Adrenal gland (tissue), 12 donors: ENCODE data around the gene AGBL1. TPM values are rescaled to one million over a fixed set of nuclear protein-coding genes. Genes with fewer than 3 reads are reported as not detected.
"Not testable (repeated sequence)": the region's sequence is repeated elsewhere in the genome, so short reads cannot be mapped to it uniquely, and the experiment has no call there.

Experiments used
- DNase-seq, 7 donors: peaks; one replicate each; pipeline ENCODE4 v3.0.0-alpha.2; 2019 to 2020
- H3K27ac ChIP-seq, 5 donors: fragments of 200-600 bp; sonication (generic) in 4 of 5; 1 replicate in 3 of 5; 2 replicates in 2 of 5; pipeline versions ENCODE4 v1.5.1 to v1.8.0; 2016 to 2020; ENCODE audit warnings: mild to moderate bottlenecking in 1 of 5
- H3K27me3 ChIP-seq: fragments of 200-600 bp; 2 replicates; pipeline ENCODE4 v1.8.0; 2021
- H3K36me3 ChIP-seq, 2 donors: fragments of 200-600 bp; replicated peaks in 1 of 2; 1 replicate in 1 of 2; 2 replicates in 1 of 2; pipeline versions ENCODE4 v1.5.1 to v1.8.0; 2018 to 2022
- H3K4me1 ChIP-seq, 2 donors: fragments of 200-600 bp; replicated peaks in 1 of 2; 1 replicate in 1 of 2; 2 replicates in 1 of 2; pipeline versions ENCODE4 v1.5.1 to v1.8.0; 2018 to 2021
- H3K4me3 ChIP-seq, 4 donors: fragments of 200-600 bp; sonication (generic) in 3 of 4; one replicate each; pipeline ENCODE4 v1.5.1; 2016 to 2018
- H3K9me3 ChIP-seq, 3 donors: fragments of 200-600 bp; sonication (generic) in 1 of 3; replicated peaks in 1 of 3; 1 replicate in 2 of 3; 2 replicates in 1 of 3; pipeline versions ENCODE4 v1.5.1 to v1.8.0; 2016 to 2021
- POLR2A ChIP-seq, 2 donors: fragments of 450-650 bp; IDR thresholded peaks; one replicate each; pipeline ENCODE4 v1.6.1; 2017; ENCODE audit warnings: antibody characterized with exemption in 2 of 2, mild to moderate bottlenecking in 2 of 2, moderate library complexity in 1 of 2
- WGBS, 4 donors: extraction: QIAGEN DNeasy Blood & Tissue Kit in 2 of 4; methylation state at CpG; one replicate each; pipeline versions ENCODE4 v1.1.5 to v1.1.7; 2013 to 2017; 5-methylcytosine and 5-hydroxymethylcytosine counted together
- intact Hi-C, 2 donors: fragments of 100-400 bp; cut with DNase I; formaldehyde crosslinking; loops; one replicate each; pipeline versions ENCODE4 v1.14.1 to v1.15.0; 2022 to 2023
- polyA plus RNA-seq, 3 donors: library from polyadenylated mRNA; stranded (reverse); fragments of 200-250 nt in 2 of 3; fragments of 350-450 nt in 1 of 3; fragmentation: Illumina TruSeq in 1 of 3; extraction: RNeasy Lipid Tissue Mini Kit (QIAGEN cat#74804) in 1 of 3; gene quantifications; one replicate each; pipeline ENCODE4 v1.2.3, GENCODE V29; 2013 to 2014
- total RNA-seq, 9 donors: library from RNA; depleted of rRNA in 4 of 9; stranded (reverse); fragments of >200 nt in 4 of 9; fragments of 120-200 nt in 1 of 9; fragmentation: NEBNext Ultra II Directional in 1 of 9; extraction: Animal tissue kit (Norgen Biotek cat#: 25700) in 1 of 9; gene quantifications; one replicate each; pipeline versions ENCODE4 v1.1.0 to v1.2.4, GENCODE V29; 2013 to 2023
- TF ChIP-seq, protein P1 (sequence below), 6 experiments: fragments of 450-650 bp in 4 of 6; fragments of 200-600 bp in 2 of 6; sonication (generic) in 1 of 6; IDR thresholded peaks; 1 replicate in 5 of 6; 2 replicates in 1 of 6; pipeline versions ENCODE4 v1.5.1 to v1.8.0; 2016 to 2021; ENCODE audit warnings: antibody characterized with exemption in 6 of 6, mild to moderate bottlenecking in 2 of 6, moderate library complexity in 1 of 6
- donor health status: healthy with polysubstance abuse.
- donor health status: Bipolar disorder and iron deficiency.
- donor health status: DM: yes; HTN: yes; CAD: no.
- donor health status: DM: no; HTN: no; CAD: no.
- donor health status: DM: no; HTN: no; CAD: no.
- donor health status: DM: yes; HTN: yes; CAD: no.

Gene AGBL1
- total and polyA plus RNA-seq, 12 donors = 0.04 to 0.07 (median 0.06) TPM; not detected in 9

DNA sequence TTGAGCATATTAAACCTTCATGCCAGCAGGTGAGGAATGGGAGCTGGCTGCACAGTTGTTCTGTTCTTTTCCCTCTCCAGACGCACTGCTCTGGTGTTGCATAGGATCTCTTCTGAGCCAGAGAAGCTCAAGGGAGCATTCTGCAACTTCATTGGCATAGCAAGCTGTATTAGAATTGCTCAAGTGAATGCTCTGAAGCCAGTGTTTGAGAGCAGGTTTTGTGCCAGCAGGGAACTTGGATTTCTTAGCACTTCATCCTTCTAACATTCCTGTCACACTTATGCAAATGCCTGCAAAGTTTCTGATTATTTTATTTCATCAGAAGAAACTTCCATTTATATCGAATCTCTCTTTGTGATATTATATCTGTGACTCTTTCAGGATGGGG is 366.6 kb downstream of the AGBL1 start:
- Histone ChIP-seq H3K27me3 (no peaks in the 10 kb centered on the region), H3K27ac (no peak overlapping the region), H3K4me1 (no peaks in the 10 kb centered on the region), H3K9me3 (no peaks in the 10 kb centered on the region), H3K4me3 (no peak overlapping the region), H3K36me3 (no peaks in the 10 kb centered on the region)
- no peak for DNase-seq
- WGBS, 4 donors = 46 to 60% (median 58%) methylated on average over 2 of the region's 2 CpGs
- no peak for TF ChIP-seq POLR2A (IDR thresholded peaks at IDR 0.05)
- TF ChIP-seq, protein P1, sequence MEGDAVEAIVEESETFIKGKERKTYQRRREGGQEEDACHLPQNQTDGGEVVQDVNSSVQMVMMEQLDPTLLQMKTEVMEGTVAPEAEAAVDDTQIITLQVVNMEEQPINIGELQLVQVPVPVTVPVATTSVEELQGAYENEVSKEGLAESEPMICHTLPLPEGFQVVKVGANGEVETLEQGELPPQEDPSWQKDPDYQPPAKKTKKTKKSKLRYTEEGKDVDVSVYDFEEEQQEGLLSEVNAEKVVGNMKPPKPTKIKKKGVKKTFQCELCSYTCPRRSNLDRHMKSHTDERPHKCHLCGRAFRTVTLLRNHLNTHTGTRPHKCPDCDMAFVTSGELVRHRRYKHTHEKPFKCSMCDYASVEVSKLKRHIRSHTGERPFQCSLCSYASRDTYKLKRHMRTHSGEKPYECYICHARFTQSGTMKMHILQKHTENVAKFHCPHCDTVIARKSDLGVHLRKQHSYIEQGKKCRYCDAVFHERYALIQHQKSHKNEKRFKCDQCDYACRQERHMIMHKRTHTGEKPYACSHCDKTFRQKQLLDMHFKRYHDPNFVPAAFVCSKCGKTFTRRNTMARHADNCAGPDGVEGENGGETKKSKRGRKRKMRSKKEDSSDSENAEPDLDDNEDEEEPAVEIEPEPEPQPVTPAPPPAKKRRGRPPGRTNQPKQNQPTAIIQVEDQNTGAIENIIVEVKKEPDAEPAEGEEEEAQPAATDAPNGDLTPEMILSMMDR (IDR thresholded peaks at IDR 0.05) = no peak
- intact Hi-C loops = no loop called here

DNA sequence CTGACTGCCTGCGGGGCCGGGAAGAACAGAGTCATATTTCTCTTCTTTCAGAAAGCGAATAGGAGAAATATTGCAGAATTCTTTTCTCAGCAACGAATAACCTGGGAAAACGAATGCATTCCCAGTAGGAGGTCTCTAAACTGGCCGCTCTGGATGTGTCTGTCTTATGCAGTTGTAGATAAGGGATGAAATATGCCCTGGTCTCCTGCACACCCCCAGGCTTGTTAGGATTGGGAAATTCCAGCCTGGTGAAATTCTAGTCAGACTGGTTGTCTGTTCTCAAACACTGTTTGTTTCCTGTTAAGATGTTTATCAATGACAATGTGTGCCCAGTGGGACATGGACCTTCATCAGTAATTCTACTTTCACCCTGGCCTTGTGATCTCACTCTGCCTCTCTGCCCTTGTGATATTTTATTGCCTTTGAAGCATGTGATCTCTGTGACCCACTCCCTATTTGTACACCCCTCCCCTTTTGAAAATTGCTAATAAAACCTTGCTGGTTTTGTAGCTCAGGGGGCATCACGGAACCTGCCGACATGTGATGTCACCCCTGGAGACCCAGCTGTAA is 385.9 kb downstream of the AGBL1 start:
- DNase-seq, H3K4me1 ChIP-seq, H3K9me3 ChIP-seq, H3K4me3 ChIP-seq, H3K36me3 ChIP-seq, H3K27ac ChIP-seq, H3K27me3 ChIP-seq, intact Hi-C loops: not testable (repeated sequence)
- 62 to 75% (median 70%) methylated on average over 8 of the region's 8 CpGs for WGBS, 4 donors

DNA sequence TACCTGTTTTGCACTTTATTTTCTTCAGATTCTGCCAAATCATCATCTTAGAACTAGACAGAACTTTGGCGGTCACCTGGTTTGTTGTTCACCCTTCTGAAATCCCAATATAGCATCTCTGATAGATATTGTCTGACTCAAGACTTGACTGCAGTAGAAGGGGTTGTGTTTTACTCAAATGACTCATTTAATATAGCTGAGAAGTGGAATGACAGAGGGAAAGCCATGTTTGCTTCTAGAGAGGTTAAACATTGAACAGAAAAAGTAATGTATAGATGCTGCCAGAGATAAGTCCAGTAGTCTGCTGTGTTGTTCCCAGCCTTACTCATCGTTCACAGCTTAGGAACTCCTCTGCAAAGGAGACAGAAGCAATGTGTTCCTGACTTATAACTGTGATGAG is 402.0 kb downstream of the AGBL1 start:
- no peaks in the 10 kb centered on the region for H3K27me3 ChIP-seq
- H3K4me3 ChIP-seq = no peak overlapping the region
- no peak for DNase-seq
- no peak overlapping the region for H3K27ac ChIP-seq
- H3K9me3 ChIP-seq = no peaks in the 10 kb centered on the region
- H3K36me3 ChIP-seq = no peaks in the 10 kb centered on the region
- intact Hi-C loops = no loop called here
- H3K4me1 ChIP-seq = no peaks in the 10 kb centered on the region
- no peak for TF ChIP-seq POLR2A (IDR thresholded peaks at IDR 0.05)
- TF ChIP-seq, protein P1 (IDR thresholded peaks at IDR 0.05) = no peak
- 50 to 74% (median 65%) methylated on average over 2 of the region's 2 CpGs for WGBS, 4 donors

DNA sequence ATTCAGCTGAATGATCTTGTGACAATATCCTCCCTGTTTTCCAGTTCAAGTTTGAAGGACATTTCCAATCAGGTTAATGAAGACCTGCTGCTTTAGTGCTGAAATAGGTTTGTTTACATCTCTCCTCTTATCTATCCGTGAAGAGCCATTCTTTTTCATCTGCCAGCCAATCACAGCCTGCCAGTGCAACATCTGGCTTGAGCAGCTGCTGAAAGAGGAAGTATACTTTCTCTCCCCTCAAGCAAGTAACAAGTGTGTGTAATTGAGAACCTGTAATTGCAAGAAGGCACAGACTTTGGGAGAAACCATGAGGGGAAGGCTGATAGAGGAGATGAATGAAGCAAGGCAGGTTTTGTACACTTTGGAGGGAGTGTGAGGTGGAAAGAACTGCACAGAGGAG is 404.3 kb downstream of the AGBL1 start:
- Histone ChIP-seq H3K27ac (no peak overlapping the region), H3K9me3 (no peaks in the 10 kb centered on the region), H3K27me3 (no peaks in the 10 kb centered on the region), H3K4me1 (no peaks in the 10 kb centered on the region), H3K4me3 (no peak overlapping the region), H3K36me3 (no peaks in the 10 kb centered on the region)
- WGBS, 4 donors = 0 to 11% (median 6%) methylated on average over 1 of the region's 1 CpG
- no peak for TF ChIP-seq POLR2A (IDR thresholded peaks at IDR 0.05)
- TF ChIP-seq, protein P1 (IDR thresholded peaks at IDR 0.05) = no peak
- intact Hi-C loops = no loop called here
- DNase-seq = no peak

DNA sequence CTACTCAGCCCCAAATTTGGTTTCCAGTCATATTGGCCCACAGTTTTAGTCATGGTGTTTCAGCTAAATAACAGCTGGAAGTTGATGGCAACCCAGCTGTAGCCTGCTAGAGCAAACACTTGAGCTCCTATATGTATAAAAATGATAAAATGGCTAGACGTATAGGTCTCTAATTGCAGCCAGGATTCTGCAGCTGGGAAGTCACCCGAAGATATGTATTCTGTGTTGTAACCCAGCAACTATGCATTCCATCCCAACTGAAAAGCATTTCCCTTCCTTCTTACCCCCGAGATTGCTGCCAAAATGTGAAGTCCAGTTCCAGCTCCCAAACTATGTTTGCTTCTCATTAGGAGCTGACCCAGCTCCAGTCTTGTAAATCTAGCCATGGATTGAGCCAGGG is 408.4 kb downstream of the AGBL1 start:
- TF ChIP-seq, protein P1 (IDR thresholded peaks at IDR 0.05) = no peak
- TF ChIP-seq POLR2A (IDR thresholded peaks at IDR 0.05) = no peak
- Histone ChIP-seq H3K27me3 (no peaks in the 10 kb centered on the region), H3K9me3 (no peaks in the 10 kb centered on the region), H3K4me3 (no peak overlapping the region), H3K36me3 (no peaks in the 10 kb centered on the region), H3K4me1 (no peaks in the 10 kb centered on the region), H3K27ac (no peak overlapping the region)
- WGBS, 4 donors = 65 to 77% (median 70%) methylated on average over 3 of the region's 3 CpGs
- no peak for DNase-seq
- intact Hi-C loops = no loop called here
